NCI-H1436 treated with DMSO at 0.1 percent for 48 hours (cell line): Measurements from ENCODE around the gene MGLL.

Experiments
- DNase-seq: peaks from one replicate; lab custom pipeline; 2025; lab: John Stamatoyannopoulos, UW

The MGLL gene

GRCh38 chr3:127774647-127775046 is 47.7 kb downstream of the MGLL start:
- DNase-seq: no peak

GRCh38 chr3:127773752-127774395 is 48.4 kb downstream of the MGLL start:
- DNase-seq: no peak

DNA sequence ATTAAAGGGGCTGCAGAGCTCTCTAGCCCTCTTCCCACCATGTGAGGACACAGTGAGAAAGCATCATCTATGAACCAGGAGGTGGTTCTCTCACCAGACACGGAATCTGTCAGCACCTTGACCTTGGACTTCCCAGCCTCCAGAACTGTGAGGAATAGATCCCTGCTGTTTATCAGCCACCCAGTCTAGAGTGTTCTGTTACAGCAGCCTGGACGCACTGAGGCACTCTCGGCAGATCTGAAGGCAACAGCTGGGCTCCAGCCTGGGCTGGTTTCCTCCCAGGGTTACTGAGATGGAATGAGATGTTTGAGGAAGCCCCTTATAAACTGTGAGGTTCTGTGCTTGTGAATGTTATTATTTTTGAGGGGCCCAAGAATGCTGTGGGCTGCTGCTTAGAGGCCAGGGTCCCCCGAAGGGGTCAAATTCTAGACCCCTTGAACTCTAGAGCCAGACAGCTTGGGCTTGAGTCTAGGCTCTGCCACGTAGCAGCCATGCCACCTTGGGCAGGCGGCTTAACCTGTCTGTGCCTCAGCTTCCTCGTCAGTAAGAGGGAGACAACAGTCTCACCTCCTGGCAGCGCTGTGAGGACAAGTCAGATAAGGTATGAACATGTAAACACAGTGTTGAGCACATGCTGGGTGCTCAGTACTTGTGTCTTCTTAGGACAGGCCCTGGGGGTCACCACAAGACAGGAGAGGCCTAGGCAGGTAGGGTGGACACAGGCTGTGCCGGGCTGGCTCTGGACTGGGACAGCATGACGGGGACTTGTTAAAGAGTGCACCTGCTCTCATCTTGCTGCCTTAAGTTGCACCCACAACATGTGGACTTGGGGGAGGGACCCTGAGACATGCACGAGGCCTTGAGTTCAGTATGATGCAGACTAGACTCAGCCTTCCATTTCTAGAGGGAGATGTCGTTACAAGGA is 49.2 kb downstream of the MGLL start:
- DNase-seq: no peak

- DNase-seq: no peak
These were observed 50.0 kb downstream of the MGLL start for GRCh38 chr3:127772273-127772672.

- no peak for DNase-seq
These were observed 50.6 kb downstream of the MGLL start for GRCh38 chr3:127771746-127772145.

DNA sequence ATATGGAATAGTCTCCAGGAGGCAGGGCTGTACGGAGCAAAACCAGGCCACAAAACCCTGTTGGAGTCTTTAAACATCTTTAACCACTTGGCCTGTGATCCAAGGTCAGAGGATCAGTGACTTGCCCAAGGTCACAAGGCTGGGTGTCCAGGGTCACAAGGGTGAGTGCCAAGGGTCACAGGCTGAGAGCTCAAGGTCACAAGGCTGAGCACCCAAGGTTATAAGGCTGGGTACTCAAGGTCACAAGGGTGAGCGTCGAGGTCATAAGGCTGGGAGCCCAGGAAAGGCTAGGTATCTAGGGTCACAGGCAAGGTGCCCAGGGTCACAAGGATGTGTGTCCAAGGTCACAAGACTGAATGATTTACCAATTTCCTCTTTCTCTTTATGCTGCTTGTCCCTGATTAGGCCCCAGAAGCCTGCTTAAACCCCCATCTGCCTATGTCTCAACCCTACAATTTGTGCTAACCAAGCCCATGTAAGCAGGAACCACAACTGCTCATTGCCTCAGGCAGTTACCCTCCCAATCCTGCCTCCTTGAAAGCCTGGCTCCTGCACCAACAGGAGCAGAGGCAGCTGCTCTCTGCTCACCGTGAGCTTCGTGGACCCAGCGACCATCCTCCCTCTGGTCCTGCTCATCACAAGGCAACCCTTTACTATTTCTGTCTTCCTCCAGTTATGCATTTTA is 51.5 kb downstream of the MGLL start:
- no peak for DNase-seq

- no peak for DNase-seq
These were observed 52.8 kb downstream of the MGLL start for GRCh38 chr3:127769284-127770081.

DNA sequence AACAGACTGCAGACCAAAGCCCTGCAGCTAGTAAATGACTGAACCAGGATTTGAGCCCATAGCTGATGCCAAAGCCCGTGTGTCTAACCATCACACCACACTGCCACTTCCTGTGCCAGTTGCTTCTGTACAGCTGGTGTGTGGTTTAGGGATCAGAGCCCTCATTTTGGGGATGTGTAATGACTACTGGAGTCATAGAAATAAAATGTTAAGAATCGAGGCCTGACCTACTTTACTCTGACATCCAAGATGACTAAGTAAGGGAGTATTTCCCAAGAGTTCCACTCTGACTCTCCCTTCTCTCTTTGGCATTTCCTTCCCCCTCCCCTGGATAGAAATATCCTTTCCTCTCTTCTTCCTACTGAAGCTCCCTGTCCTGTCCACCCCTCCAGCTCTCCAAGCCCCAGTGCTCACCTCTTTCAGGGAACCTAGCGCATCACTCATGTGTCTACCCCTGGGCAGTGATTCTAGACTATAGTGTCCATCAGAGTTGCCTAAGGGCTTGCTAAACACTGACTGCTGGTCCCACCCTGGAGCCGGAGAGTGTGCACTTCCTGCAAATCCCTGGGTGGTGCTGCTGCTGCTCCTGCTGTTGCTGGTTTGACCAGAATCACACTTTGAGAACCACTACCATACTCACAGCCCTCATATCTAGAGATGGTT is 53.8 kb downstream of the MGLL start:
- DNase-seq: no peak

DNA sequence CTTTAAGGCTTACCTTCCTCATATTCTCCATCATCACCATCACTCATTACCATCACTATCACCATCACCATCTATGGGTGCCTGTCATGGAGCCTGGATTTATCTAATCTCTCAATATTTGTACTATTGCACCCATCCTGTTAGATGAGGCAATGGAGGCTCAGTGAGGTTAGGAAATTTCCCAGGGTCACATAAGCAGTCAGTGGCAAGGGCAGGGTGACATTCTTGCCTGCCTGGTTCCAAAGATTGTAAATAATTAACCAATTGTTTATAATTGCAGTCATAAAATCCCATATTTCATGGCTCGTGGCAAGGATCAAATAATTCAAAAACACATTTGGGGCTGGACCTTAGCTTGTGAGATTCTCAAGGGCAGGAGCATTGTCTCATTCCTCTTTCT is 55.2 kb downstream of the MGLL start:
- no peak for DNase-seq

GRCh38 chr3:127765735-127766134 is 56.6 kb downstream of the MGLL start:
- no peak for DNase-seq

DNA sequence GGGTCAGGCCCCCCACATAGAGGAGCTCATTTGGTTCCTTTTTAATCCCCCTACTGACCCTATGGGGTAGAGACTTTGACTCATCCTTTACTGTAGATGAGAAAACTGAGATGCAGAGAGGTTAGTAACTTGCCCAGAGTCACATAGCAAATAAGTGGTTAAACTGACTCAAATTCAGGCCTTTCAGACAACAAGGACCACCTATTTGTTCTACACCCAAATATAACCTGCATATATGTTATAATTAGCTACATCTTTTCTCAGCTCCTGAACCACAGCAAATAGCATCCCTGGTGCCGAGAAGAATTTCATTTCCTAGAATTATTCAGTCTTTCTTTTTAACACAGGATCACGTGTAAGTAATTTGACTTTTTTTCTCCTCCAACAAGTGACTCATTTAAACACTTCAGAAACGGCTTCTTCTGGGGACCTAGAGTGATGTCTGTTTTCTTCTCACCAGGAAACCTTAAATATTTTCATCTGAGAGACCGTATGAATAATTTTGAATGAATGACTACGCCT is 57.4 kb downstream of the MGLL start:
- no peak for DNase-seq

DNA sequence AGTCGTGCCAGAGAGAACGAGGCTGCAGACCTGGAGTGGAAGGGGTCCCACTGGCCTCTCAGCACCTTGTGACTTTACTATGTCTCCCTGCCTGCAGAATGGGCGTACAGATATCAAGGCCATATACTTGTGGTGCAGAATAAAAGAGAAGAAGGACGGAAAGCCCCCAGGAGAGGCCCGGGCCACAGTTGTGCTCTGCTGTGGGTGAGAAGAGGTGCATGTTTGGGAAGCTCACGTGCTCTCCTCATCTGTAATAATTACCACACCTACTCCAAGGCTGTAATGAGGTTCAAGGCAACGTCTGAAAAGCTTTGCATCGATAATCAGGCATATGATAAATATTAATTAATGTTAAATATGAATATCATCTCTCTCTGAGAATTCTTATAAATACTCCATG is 58.0 kb downstream of the MGLL start:
- DNase-seq: no peak

- DNase-seq: no peak
These were observed 58.5 kb downstream of the MGLL start for GRCh38 chr3:127763816-127764215.

DNA sequence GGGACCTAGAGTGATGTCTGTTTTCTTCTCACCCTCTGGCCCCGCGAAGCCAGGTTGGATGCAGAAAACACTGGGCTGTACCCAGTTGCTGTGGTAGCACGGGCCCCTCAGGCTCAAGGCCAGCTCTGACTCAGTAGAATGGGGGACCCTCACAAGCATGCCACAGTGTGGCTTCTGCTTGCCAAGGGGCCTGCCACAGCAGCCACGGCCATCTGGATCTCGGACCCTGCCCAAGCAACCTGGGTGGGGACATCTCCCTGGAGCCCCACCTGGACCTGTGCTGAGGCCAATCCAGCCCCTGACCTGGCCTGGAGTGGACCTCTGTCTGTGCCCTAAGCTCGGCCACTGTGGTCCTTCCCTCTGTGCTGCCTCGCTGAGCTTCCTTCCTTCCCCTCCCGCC is 59.0 kb downstream of the MGLL start:
- no peak for DNase-seq

DNA sequence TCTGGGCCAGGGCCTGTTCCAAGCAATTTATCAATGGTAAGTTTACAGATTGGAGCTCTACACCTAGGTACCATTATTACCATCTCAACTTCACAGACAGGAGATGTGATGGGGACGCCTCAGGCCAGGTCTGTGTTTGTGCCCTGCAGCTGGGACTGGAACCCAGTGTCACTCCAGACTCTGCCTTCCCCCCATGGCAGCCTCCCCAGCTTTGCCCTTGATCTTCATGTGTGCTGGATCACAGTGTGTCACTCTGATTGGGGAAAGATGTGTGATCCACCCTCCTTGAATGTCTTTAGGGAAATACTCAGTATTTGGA is 59.6 kb downstream of the MGLL start:
- no peak for DNase-seq

- DNase-seq: no peak
These were observed 60.1 kb downstream of the MGLL start for GRCh38 chr3:127762077-127762786.

- DNase-seq: no peak
These were observed 60.9 kb downstream of the MGLL start for GRCh38 chr3:127761441-127761801.

- DNase-seq: no peak
These were observed 61.4 kb downstream of the MGLL start for GRCh38 chr3:127760791-127761440.

GRCh38 chr3:127760361-127760760 is 62.0 kb downstream of the MGLL start:
- no peak for DNase-seq

GRCh38 chr3:127759826-127760225 is 62.5 kb downstream of the MGLL start:
- DNase-seq: no peak
